Gastroesophageal sphincter (tissue), 3 donors: ENCODE results near the gene LXN.

Experiments used
- EP300 ChIP-seq: sonication (generic); formaldehyde crosslinking; IDR thresholded peaks from one replicate; pipeline ENCODE4 v1.6.1; 2017; ENCODE audit warnings: antibody characterized with exemption, mild to moderate bottlenecking
- POLR2A ChIP-seq, 2 donors: fragments of 450-650 bp; IDR thresholded peaks; one replicate each; pipeline ENCODE4 v1.6.1; 2017; ENCODE audit warnings: antibody characterized with exemption in 2 of 2, mild to moderate bottlenecking in 2 of 2, moderate library complexity in 1 of 2
- POLR2AphosphoS5 ChIP-seq: sonication (generic); formaldehyde crosslinking; IDR thresholded peaks from one replicate; pipeline ENCODE4 v1.6.1; 2017; ENCODE audit warnings: antibody characterized with exemption
- TF ChIP-seq, protein P1 (sequence below), 4 experiments: fragments of 200-600 bp in 2 of 4; fragments of 450-650 bp in 2 of 4; sonication (generic) in 1 of 4; IDR thresholded peaks; one replicate each; pipeline ENCODE4 v1.5.1; 2017 to 2019; ENCODE audit warnings: antibody characterized with exemption in 4 of 4, mild to moderate bottlenecking in 2 of 4, moderate library complexity in 2 of 4

DNA sequence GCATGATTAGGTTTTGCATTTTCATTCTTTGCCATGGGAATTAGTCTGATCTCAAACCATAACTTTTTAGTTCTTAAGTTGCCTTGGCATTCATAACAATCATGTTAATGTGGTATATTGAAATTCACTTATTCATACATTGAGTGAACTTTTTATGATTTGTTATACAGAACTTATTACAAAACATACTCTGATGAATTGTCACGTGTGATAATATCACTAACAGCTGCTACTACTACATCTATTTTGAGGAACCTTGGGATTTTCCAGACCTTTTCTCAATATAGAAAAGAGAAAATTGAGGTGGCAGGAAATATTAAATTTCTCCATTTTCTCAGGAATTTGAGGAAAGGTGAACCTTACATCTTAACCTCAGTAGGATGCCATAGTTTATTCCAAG lies 9.2 kb downstream of the LXN start:
- TF ChIP-seq, protein P1, sequence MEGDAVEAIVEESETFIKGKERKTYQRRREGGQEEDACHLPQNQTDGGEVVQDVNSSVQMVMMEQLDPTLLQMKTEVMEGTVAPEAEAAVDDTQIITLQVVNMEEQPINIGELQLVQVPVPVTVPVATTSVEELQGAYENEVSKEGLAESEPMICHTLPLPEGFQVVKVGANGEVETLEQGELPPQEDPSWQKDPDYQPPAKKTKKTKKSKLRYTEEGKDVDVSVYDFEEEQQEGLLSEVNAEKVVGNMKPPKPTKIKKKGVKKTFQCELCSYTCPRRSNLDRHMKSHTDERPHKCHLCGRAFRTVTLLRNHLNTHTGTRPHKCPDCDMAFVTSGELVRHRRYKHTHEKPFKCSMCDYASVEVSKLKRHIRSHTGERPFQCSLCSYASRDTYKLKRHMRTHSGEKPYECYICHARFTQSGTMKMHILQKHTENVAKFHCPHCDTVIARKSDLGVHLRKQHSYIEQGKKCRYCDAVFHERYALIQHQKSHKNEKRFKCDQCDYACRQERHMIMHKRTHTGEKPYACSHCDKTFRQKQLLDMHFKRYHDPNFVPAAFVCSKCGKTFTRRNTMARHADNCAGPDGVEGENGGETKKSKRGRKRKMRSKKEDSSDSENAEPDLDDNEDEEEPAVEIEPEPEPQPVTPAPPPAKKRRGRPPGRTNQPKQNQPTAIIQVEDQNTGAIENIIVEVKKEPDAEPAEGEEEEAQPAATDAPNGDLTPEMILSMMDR (IDR thresholded peaks at IDR 0.05): no peak
- TF ChIP-seq EP300: no peak
- no peak for TF ChIP-seq POLR2A (IDR thresholded peaks at IDR 0.05)
- no peak for TF ChIP-seq POLR2AphosphoS5
